Left colon (tissue), 2 donors: Measurements from ENCODE around the gene HBM. TPM values are rescaled to one million over a fixed set of nuclear protein-coding genes. Genes with fewer than 3 reads are reported as not detected.
"Not testable (repeated sequence)": the region's sequence is repeated elsewhere in the genome, so short reads cannot be mapped to it uniquely, and the experiment has no call there.

Source experiments
- ATAC-seq: fragments of 200-7000 bp; cut with Tn5 transposase; one replicate; pipeline ENCODE4 v1.9.1; 2020; ENCODE audit warnings: mild to moderate bottlenecking, moderate library complexity
- DNase-seq, 2 donors: peaks; one replicate each; pipeline ENCODE4 v3.0.0-alpha.2; 2020
- intact Hi-C, 2 donors: fragments of 100-400 bp; cut with DNase I in 1 of 2; cut with micrococcal nuclease in 1 of 2; formaldehyde crosslinking; loops; one replicate each; pipeline versions ENCODE4 v1.11.2 to v1.14.0; 2022; cut with DNase I, micrococcal nuclease
- total RNA-seq, 2 donors: library from RNA; stranded (reverse); fragmentation: NEBNext Ultra II Directional; extraction: Animal tissue kit (Norgen Biotek cat#: 25700); gene quantifications; one replicate each; pipeline ENCODE4 v1.2.1, GENCODE V29; 2021
- donor health status: DM: no; HTN: no; CAD: no.
- donor health status: DM: yes; HTN: yes; CAD: no.

Gene HBM
- total RNA-seq, 2 donors from 2014 or later: not detected

- DNase-seq: no peak
- no peak for ATAC-seq
- intact Hi-C loops: no loop called here
Measured at GRCh38 chr16:143047-143446, 22.7 kb upstream of the HBM start.

- no peak for ATAC-seq
- DNase-seq: no peak
- intact Hi-C loops: no loop called here
Measured at GRCh38 chr16:143456-143855, 22.3 kb upstream of the HBM start.

GRCh38 chr16:144797-145252 is 21.0 kb upstream of the HBM start:
- ATAC-seq: no peak
- no peak for DNase-seq
- intact Hi-C loops: no loop called here

GRCh38 chr16:146646-147045 is 19.1 kb upstream of the HBM start:
- DNase-seq (no peak), ATAC-seq (no peak)
- intact Hi-C loops: no loop called here

GRCh38 chr16:149024-149660 is 16.6 kb upstream of the HBM start:
- no peak for DNase-seq
- ATAC-seq: no peak
- intact Hi-C loops: no loop called here

- ATAC-seq: no peak
- no peak for DNase-seq
- intact Hi-C loops: no loop called here
Measured at GRCh38 chr16:152141-153128, 13.3 kb upstream of the HBM start, which contains the start of gene HBZ. Gene HBZ, plus strand, starts transcription at chr16:152644. Its CDS starts 266 bp downstream, at chr16:152910.

- DNase-seq, intact Hi-C loops: not testable (repeated sequence)
- peak; percentile 13 for ATAC-seq
Measured at GRCh38 chr16:153129-153521, 12.7 kb upstream of the HBM start.

- intact Hi-C loops, DNase-seq: not testable (repeated sequence)
- ATAC-seq: peak; percentile 50
Measured at GRCh38 chr16:153550-154216, 12.1 kb upstream of the HBM start.

- ATAC-seq: peak; percentile 33
- intact Hi-C loops: no loop called here
- peak in 1 of 2 donors; percentile 11 for DNase-seq
Measured at GRCh38 chr16:154217-155030, 11.4 kb upstream of the HBM start.

- DNase-seq (no peak), ATAC-seq (no peak)
- intact Hi-C loops: no loop called here
Measured at GRCh38 chr16:155031-155398, 10.8 kb upstream of the HBM start.

GRCh38 chr16:159136-159849 is 6.5 kb upstream of the HBM start:
- ATAC-seq (no peak), DNase-seq (no peak)
- intact Hi-C loops: no loop called here

GRCh38 chr16:160242-160641 is 5.5 kb upstream of the HBM start:
- DNase-seq, intact Hi-C loops, ATAC-seq: not testable (repeated sequence)

GRCh38 chr16:160691-161190 is 5.0 kb upstream of the HBM start:
- DNase-seq (no peak), ATAC-seq (no peak)
- intact Hi-C loops: no loop called here

- DNase-seq (no peak), ATAC-seq (no peak)
- intact Hi-C loops: no loop called here
Measured at GRCh38 chr16:162271-162991, 3.3 kb upstream of the HBM start.

GRCh38 chr16:163139-163538 is 2.6 kb upstream of the HBM start:
- ATAC-seq: not testable (repeated sequence)

GRCh38 chr16:163696-164095 is 2.1 kb upstream of the HBM start:
- intact Hi-C loops, ATAC-seq: not testable (repeated sequence)
- peak in 1 of 2 donors; percentile 17 for DNase-seq

More at GRCh38 chr16:163139-163538, 2.6 kb upstream of the HBM start:
- intact Hi-C loops, DNase-seq: not testable (repeated sequence)
